HG03139 (cell line): ENCODE data around the gene SSX2IP.

ENCODE experiments used
- ATAC-seq: cut with Tn5 transposase; IDR thresholded peaks from one replicate; pipeline ENCODE4 v1.9.1; 2021; ENCODE audit not compliant: unreplicated experiment

SSX2IP gene

DNA sequence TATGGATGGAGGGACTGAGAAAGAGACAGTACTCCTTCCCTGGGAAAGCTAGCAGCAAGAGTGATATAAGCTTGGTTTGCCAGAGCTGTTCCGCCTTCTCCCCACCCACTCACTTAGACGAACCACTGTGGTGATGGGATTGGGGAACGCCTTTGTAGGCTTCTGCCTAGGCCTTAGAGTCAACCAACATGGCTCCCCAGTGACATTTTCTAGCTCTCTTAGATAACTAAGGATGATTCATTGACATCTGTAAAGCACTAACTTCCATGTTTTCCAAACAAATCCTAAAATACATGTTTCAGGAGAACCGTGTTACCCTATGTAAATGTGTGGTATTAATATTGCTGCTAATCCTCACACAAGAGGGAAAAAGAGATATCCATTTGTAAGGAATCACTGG, 21.6 kb upstream of the SSX2IP start:
- ATAC-seq: no peak

DNA sequence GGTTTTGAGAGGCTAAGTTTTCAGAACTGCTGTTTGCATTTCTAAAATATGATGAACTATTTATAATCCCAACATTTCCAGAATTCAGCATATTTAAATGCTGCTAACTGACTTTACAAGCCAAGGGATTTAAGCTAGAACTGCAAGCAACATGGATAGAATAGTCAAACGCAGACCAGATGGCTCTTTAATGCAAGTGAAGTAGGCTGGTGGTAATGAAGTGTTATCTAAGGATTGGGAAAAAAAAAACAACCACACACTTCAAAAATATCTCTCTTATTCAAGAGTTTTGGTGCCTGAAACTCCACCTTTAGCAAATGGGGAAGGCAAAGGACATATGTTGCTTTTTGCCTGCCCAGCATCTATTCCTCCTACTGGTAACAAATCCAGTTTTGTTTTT, 20.9 kb upstream of the SSX2IP start:
- ATAC-seq: no peak

DNA sequence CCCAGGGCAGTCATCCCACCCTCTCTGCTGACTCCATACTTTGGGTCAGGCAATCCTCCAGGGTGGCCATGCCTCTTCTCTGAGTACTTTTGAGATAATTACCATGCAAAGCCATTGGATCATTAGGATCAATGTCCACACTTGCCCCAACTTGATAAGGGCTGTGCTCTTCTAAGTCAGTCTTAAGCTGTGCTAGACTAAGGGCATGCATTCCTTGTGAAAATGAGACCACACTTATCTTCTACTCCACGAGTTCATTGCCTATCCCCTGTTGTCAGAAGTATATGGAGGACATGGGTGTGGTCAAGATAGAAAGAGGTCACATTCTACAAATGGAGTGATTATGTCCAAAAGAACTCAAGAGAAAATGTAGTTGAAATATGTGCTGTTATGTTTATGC, 18.9 kb upstream of the SSX2IP start:
- ATAC-seq: no peak

DNA sequence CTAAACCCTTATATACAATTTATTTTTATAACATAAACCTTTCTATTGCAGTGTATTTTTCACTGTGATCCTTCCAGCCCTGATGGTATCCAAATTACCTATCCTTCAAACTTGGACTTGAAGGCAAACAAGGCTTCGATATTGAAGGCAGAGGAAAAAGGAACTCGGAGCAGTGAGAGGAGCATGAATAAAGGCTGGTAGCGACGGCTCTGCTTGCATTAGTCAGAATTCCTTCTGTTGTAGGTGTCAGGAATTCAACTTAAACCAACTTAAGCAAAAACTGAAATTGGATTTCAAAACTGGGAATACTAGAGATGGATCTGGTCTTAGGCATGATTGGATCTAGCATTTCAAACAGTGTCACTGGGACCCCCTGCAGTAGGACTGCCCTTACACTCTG, 17.8 kb upstream of the SSX2IP start:
- ATAC-seq: no peak

DNA sequence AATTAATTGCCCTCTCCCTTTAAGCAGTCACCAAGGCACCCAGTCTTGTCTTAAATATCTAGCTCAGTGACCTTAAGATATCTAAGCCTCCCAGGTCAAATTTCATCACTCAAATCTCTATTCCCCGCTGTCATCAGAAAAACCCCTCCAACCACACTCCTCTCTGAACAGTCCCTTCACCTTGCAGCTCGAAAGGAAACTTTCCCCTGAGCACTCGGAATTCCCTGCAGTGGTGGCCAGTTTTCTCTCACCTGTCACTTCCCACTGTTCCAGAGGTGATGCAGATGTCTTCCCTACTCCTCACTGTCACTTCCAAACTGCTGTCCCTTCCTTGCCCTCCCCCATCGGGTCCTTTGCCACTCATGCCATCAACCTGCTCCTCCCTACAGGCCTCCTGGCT, 15.3 kb upstream of the SSX2IP start:
- no peak for ATAC-seq

DNA sequence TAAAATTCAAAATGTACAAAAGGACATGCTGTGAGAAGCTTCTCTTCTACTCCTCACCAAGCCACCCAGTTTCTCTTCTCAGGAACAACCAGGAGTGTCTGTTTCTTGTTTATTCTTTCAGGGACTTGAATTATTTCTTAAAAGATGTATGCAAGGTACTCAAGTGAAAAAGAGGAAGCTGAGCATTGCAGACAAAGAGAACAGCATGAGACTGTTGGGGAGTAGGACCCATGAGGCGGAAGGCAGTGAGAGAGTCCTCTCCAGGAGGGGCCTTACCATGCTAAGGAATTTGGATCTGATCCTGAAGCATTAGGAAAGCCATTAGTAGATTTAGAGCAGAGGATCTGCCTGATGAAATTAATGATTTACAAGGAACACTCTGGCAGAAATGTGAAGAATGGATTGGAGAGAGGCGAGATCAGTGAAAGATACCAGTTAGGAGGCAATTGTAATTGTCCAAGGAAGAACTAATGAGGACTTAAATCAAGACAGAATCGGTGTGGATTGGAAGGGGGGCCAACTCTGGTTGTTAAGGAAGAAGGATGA, 14.7 kb upstream of the SSX2IP start:
- ATAC-seq: no peak

DNA sequence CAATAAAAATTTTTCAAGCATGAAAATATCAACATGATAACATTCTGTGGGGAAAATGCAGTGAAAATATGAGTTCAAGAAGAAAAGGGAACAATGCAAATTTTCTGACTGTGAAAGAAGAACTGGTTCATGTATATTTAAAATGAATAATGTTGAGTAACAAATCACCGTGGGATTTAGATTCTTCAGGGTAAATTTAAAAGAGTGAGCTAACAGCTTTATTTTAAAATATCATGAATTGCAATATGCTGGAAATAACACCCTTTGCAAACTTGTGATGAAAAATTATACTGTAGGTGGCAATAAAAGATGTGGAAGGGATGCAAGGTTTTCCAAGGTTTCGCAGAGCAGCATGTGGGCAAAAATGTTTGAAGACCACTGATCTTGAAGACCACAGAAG, 13.2 kb upstream of the SSX2IP start:
- no peak for ATAC-seq

DNA sequence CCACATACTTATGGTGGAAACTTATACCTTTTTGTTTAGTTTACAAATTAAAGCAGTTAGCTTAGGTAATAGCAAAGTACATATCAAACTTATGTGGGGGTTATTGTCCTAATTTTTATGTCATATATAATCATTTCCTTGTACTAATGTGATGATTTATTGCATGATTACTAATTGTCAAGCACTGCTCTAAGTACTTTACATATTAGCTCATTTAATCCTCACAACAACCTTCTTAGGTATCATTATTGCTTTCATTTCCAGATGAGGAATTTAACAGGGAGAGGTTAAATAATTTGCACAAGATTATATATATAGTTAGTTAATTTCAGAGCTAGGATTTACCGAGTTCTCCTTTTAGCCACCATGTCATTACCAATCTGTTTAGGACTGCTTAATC, 11.9 kb upstream of the SSX2IP start:
- ATAC-seq: no peak

DNA sequence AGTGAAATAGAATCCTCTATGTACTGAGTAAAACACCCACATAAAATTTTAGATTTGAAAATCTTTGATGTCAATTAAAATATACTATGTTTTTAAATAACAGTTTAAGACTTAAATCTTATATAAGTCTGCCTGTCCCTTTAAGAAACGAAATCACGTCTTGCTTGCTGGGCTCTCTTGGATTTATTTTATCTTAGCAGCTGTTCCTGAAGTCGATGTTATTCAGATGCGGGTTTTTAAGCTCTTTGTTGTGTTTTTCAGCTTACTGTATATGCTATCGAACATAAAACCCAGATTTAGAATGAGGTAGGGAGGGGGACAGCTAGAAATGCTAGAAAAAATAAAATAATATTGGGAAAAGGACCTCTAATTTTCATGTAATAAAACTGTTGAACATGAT, 11.1 kb upstream of the SSX2IP start:
- no peak for ATAC-seq

DNA sequence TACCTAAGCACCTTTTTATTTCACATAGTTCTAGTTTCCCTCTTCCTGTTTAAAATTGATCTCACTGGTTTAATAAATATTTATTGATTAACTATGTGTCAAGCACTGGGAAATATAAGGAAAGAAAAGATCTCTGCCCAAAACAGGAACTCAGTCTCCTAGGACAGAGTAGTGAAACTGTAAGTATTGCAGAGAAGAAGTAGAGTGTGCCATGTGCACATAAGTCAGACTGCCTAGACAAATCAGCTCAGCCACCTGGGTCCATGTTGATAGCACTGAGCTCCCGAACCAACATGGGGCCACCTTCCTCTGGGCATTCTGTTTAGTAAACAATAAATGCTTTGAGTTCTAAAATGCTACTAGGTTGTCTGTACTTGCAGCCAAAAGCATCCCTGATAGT, 9.8 kb upstream of the SSX2IP start:
- peak; percentile 75 for ATAC-seq

DNA sequence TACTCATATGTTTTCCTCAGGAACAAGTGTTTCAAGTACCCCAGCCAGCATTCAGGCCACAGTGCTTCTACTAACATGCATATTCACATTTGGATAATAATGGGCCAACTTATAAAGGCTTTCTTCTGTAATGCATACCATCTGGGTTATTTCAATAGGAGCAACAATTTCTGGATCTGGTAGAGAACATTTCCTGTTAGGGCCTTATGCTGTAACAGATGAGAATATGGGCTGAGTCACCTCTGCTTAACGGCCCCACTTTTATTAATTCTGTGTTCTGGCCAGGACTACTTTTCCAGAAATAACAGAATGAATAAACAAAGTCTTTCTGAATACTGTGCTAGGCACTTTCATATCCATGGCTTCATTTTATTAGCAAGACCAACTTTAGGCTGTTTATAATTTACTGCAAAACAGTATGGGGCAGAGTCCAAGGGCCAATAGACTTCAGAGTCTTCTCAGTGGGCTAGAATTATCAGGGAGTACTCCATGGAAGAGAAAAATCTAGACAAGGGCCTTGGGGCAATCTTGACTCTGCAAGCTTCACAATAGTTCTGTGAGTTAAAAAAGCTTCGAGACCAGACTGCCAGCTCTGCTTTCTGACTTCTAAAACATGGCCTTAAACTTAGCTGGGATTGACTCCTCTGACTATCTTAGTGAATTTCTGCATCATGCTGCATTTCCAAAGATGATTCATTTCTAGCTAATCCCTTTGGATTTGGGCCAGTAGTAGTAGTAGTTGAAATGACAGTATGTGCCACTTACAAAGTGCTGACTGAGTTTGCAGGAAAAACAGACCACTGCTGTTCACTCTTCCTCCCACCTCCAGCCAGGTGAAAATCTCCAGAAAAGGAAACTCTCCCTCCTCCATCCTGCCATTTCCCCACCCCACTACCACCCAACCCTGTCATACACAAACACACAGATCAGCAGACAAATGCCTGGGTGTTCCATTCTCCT, 8.2 kb upstream of the SSX2IP start:
- ATAC-seq: no peak

DNA sequence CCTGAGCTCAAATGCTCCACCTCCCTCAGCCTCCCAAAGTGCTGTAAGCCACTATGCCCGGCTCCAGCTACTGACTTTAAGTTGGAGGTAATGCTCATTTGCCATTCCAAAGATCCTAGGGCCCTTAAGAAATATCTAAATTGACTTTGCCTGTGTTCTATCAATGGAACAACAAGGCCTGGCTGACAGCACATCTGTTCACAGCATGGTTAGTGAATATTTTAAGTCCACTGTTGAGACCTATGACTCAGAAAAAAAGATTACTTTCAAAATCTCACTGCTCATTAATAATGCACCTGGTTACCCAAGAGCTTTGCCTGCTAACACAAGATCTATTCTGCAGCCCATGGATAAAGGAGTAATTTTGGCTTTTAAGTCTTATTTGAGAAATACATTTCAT, 3.5 kb upstream of the SSX2IP start:
- no peak for ATAC-seq

DNA sequence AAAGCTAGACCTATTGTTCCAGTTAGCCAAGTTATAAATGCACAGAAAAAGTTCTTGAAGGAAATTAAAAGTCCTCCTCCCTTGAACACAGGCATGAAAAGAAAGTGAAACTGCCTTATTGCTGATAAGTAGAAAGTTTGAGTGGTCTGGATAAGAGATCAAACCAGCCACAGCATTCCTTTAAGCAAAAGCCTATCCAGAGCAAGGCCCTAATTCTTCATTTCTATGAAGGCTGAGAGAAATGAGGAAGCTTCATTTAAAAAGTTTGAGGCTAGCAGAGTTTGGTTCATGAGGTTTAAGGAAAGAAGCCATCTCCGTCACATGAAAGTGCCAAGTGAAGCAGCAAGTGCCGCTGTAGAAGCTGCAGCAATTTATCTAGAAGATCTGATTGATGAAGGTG, 2.7 kb upstream of the SSX2IP start:
- no peak for ATAC-seq

DNA sequence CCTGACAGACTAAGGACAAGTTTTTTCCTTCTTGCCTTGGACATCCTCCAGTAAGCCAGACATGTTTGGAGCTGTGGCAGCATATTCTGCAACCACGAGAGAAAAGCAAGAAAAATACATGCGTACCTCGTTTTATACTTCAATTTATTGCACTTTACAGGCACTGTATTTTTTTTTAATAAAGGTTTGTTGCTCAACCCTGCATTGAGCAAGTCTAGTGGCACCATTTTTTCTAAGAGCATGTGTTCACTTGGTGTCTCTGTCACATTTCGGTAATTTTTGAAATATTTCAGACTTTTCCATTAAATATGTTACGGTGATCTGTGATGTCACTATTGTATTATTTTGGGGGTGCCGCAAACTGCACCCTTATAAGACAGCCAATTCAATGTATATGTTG, 2.1 kb upstream of the SSX2IP start:
- ATAC-seq: no peak

DNA sequence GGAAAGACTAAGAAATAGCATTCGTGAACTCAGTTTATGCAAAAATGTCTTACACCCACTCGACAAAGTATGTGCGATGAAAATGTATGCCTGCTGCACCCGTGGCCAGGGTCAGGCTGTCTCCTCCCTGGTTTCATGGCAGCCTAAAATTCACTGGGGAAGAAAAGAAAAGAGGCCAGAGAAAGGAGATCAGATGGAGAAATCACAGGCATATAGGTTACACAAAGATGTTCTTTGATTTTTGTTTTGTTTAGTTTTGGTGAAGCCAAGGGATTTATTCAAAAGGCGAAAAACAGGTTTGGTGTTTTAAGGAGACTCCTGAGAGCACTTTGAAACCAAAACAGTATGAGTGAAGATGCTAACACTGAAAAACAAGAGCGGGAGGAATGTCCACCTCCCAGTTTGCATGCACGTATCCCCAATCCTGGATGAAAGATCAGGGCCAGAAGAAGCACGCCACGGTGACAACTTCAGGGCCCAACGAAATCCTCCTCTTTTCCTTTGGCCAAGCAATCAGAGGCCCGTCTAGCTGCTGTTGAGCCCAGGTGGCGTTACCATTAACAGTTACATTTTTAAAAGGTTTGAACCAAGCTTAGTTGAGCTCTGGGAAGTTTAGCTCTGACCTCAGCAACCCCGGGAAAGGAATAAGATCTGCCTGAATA, 992 bp upstream of the SSX2IP start:
- no peak for ATAC-seq

DNA sequence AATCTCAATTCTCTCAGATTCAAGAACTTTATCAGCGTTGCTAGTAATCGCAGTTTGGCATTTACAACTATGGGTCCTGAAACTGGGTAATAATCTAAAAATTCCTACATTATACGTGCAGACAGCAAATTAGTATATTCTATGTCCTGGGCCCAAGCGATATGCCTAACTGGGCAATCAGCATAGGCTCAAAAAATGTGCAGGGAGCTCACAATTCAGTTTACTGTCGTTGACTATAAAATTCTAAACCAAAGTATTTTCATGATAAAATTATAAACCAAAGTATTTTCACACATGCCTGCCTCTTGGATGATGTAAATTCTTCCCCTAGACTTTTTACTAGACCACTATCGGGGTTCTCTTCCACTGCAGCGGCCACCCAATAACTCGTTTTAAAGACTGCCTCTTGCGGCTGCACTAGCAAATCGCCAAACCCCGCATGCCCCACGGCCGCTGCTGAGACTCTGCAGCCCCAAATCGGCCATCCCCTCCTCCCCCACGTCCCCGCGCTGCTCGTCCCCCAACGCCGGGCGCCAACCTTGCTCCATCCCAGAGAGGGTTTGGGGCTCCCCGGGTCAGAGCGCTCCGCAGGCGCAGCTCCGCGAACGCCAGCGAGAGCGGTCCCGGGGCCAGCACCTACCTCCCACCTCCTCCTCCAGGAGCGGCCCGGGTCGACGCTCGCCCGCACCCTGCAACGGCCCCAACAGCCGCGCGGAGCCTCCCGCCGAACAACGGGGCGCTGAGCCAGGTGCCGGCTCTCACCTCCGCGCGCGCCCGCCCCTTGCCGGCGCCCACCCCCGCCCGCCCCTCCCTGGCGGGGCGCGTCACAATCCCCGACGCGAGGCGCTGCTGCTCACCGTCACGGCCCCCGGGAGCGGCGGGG, 506 bp downstream of the SSX2IP start:
- ATAC-seq: peak; percentile 44

DNA sequence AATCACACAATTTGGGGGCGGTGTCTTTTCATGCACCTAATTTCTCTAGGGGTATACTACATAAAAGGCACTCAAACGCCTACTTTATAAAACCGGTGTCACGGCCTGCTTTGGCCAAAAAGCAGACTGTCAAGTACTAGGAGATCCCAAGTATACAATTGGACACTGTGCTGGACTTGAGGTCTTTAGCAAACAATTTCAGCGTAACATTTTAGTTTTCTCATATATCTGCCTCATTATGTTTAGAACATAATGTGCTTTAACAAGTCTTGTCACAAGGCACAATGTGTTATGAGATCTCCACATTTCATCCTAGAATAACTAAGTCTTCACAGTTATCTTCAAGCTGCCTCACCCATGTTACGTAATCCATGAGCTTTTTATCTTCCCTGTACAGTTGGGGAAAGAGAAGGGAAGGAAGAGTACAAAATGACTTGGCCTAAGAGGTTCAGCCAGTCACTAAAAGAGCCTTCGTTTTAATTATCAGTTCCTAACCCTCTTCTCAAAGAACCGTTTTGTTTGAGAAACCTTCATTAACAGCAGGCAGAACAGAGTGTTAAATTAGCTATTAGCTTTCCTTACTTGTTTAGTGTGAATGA, 1.7 kb downstream of the SSX2IP start:
- no peak for ATAC-seq

DNA sequence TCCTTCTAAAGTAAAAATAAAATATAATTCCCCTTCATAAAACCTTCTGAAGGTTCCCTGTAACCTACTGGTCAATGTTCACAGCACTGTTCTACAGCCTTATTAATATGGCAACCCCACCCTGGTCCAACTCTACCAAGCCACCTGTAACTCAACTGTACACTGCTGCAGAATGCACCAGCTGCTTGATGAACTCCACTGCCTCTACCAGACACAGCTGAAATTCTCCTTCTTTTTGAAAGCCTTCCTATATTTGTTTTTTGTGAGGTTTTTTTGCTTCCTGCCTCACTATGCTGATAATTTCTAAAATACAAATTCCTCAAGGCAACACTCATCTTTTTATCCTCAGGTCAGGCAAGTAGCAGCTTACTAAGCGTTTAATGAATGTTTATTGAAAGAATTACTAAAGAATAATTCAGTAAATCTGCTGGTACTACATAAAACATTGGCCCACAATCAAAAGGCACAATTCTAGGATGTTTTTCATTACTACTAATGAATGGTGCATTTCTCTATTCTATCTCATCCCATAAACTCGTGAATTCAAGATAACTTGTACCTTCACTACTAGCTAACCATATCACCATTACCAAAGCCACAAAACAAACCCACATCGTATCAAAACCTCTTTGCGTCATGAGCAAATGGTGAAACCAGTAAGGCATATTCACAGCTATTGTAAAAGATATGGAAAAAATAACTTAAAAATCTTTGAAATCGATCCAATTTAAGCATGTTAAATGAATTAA, 2.4 kb downstream of the SSX2IP start:
- ATAC-seq: no peak

DNA sequence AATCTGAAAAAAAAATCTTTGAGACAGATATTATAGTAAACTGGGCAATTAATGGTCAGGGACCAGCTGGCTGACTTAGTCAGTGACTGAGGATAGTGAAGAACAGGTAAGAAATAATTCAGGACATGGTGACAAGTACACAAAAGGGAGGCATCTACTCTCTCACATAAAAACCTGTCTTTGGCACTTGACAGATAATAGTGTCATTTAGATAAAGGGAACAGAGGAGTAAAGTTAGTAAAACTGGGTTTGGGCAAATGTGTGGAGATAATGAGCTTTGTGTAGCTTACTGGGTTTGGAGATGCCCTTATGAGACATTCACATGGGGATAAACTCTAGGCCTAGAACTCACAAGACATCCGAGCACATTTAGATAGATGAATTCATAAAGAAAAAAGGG, 4.0 kb downstream of the SSX2IP start:
- no peak for ATAC-seq

DNA sequence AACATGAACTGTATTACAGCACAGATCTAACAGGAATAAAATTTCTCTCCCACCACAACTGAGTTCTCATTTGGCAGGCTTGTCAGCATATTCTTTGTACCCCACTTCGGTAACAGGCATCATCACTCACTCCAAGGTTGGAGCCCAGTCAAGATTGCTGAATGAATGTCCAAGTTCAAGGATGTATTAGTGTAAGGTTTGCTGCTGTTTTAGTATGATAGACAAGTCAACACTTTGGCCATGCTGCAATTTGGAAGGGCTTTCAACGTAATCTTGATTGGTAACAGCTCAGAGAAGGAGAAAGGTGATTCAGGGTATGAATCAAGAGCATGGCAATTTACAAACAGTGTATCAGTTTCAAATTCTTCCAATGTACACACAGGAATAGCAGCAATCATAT, 6.8 kb downstream of the SSX2IP start:
- no peak for ATAC-seq
